A673 (cell line): ENCODE results near the gene EFHC1.

ENCODE experiments used
- EZH2 ChIP-seq: fragments of 200-600 bp; sonication (generic); IDR thresholded peaks from 2 replicates; pipeline ENCODE4 v1.6.1; 2017; ENCODE audit warnings: borderline replicate concordance, low read depth, mild to moderate bottlenecking, mixed read lengths, antibody characterized with exemption, low read length; ENCODE audit not compliant: poor library complexity, severe bottlenecking
- TF ChIP-seq, protein P1 (sequence below): fragments of 300-800, 200-600 bp; sonication (generic); conservative IDR thresholded peaks from 2 replicates; pipeline ENCODE4 v1.5.1; 2017; ENCODE audit warnings: low read depth, mild to moderate bottlenecking, antibody characterized with exemption, low read length, moderate library complexity, mixed read lengths

DNA sequence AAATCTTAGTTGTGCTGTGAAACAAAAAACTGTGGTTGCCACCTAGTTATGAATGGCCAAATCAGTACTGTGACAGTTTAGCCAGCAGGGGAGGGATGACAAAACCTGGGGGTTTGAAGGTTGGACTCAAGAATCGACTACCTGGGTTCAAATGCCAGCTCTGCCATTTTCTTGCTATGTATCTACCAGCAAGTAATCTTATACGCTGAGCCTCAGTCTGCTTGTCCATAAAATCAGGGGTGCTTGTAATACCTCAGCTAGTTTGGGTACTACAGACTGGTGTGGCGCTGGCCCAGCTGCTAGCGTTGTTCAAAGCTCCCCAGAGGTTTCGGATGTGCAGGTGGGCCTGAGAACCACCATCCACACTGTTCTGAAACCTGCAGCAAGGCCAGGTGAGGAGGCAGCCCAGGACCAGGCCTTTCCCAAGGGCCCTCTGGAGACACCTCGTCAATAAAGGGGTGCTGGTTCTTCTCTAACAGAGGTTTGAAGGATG is 116.3 kb downstream of the EFHC1 start:
- TF ChIP-seq EZH2: no peak
- TF ChIP-seq, protein P1, sequence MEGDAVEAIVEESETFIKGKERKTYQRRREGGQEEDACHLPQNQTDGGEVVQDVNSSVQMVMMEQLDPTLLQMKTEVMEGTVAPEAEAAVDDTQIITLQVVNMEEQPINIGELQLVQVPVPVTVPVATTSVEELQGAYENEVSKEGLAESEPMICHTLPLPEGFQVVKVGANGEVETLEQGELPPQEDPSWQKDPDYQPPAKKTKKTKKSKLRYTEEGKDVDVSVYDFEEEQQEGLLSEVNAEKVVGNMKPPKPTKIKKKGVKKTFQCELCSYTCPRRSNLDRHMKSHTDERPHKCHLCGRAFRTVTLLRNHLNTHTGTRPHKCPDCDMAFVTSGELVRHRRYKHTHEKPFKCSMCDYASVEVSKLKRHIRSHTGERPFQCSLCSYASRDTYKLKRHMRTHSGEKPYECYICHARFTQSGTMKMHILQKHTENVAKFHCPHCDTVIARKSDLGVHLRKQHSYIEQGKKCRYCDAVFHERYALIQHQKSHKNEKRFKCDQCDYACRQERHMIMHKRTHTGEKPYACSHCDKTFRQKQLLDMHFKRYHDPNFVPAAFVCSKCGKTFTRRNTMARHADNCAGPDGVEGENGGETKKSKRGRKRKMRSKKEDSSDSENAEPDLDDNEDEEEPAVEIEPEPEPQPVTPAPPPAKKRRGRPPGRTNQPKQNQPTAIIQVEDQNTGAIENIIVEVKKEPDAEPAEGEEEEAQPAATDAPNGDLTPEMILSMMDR: no peak
